Spleen (tissue), 11 donors: Measurements from ENCODE around the gene SEMA6D. TPM values are rescaled to one million over a fixed set of nuclear protein-coding genes. Genes with fewer than 3 reads are reported as not detected.

Experiments used
- DNase-seq: peaks from one replicate; pipeline ENCODE4 v3.0.0-alpha.2; 2020
- H3K27ac ChIP-seq, 8 donors: fragments of 200-600 bp; sonication (generic) in 7 of 8; 1 replicate in 4 of 8; 2 replicates in 4 of 8; pipeline versions ENCODE4 v1.5.0 to v1.8.0; 2016 to 2021; ENCODE audit warnings: inconsistent platforms in 4 of 8, mild to moderate bottlenecking in 4 of 8, moderate library complexity in 1 of 8
- H3K27me3 ChIP-seq, 7 donors: fragments of 200-600 bp; sonication (generic) in 6 of 7; replicated peaks in 1 of 7; 1 replicate in 4 of 7; 2 replicates in 3 of 7; pipeline versions ENCODE4 v1.5.0 to v1.8.0; 2016 to 2021; ENCODE audit warnings: inconsistent platforms in 3 of 7, mild to moderate bottlenecking in 1 of 7
- H3K36me3 ChIP-seq, 6 donors: fragments of 200-600 bp; sonication (generic) in 5 of 6; 1 replicate in 4 of 6; 2 replicates in 2 of 6; pipeline versions ENCODE4 v1.5.0 to v1.8.0; 2016 to 2021; ENCODE audit warnings: inconsistent platforms in 2 of 6
- H3K4me1 ChIP-seq, 6 donors: fragments of 200-600 bp; sonication (generic) in 5 of 6; 1 replicate in 3 of 6; 2 replicates in 3 of 6; pipeline versions ENCODE4 v1.5.0 to v1.8.0; 2016 to 2021; ENCODE audit warnings: inconsistent platforms in 3 of 6
- H3K4me3 ChIP-seq, 8 donors: fragments of 200-600 bp; sonication (generic) in 7 of 8; 1 replicate in 4 of 8; 2 replicates in 4 of 8; pipeline versions ENCODE4 v1.5.0 to v1.8.0; 2016 to 2021; ENCODE audit warnings: inconsistent platforms in 4 of 8, mild to moderate bottlenecking in 4 of 8, moderate library complexity in 2 of 8
- H3K9me3 ChIP-seq, 8 donors: fragments of 200-600 bp; sonication (generic) in 7 of 8; 1 replicate in 4 of 8; 2 replicates in 4 of 8; pipeline versions ENCODE4 v1.5.0 to v1.8.0; 2016 to 2021; ENCODE audit warnings: inconsistent platforms in 4 of 8
- CTCF ChIP-seq, 11 experiments: fragments of 200-600 bp in 7 of 11; fragments of 450-650 bp in 4 of 11; sonication (generic) in 4 of 11; IDR thresholded peaks in 8 of 11; conservative IDR thresholded peaks in 3 of 11; 1 replicate in 7 of 11; 2 replicates in 4 of 11; pipeline versions ENCODE4 v1.4.0 to v1.8.0; 2016 to 2021; ENCODE audit warnings: antibody characterized with exemption in 11 of 11, inconsistent platforms in 4 of 11, mild to moderate bottlenecking in 1 of 11
- POLR2A ChIP-seq, 3 donors: fragments of 450-650 bp; IDR thresholded peaks; one replicate each; pipeline ENCODE4 v1.5.1; 2017; ENCODE audit warnings: antibody characterized with exemption in 3 of 3, mild to moderate bottlenecking in 1 of 3
- POLR2AphosphoS5 ChIP-seq, 3 donors: sonication (generic); formaldehyde crosslinking; IDR thresholded peaks; one replicate each; pipeline ENCODE4 v1.5.1; 2017; ENCODE audit warnings: antibody characterized with exemption in 3 of 3
- WGBS, 5 donors: extraction: QIAGEN DNeasy Blood & Tissue Kit in 3 of 5; methylation state at CpG; one replicate each; pipeline versions ENCODE4 v1.1.5 to v1.1.7; 2013 to 2018; 5-methylcytosine and 5-hydroxymethylcytosine counted together
- intact Hi-C: fragments of 100-400 bp; cut with DNase I; formaldehyde crosslinking; loops from one replicate; pipeline ENCODE4 v1.15.0; 2023; ENCODE audit warnings: low total_unique reads
- polyA plus RNA-seq, 3 donors: library from polyadenylated mRNA; stranded (reverse); fragments of 200-250 nt; gene quantifications; one replicate each; pipeline ENCODE4 v1.2.1, GENCODE V29; 2013
- total RNA-seq, 7 donors: library from RNA; depleted of rRNA in 3 of 7; stranded (reverse); fragments of >200 nt in 3 of 7; fragmentation: NEBNext Ultra II Directional in 4 of 7; extraction: Animal tissue kit (Norgen Biotek cat#: 25700) in 4 of 7; gene quantifications; one replicate each; pipeline versions ENCODE4 v1.1.0 to v1.2.1, GENCODE V29; 2016 to 2021
- donor health status: healthy with polysubstance abuse.
- donor health status: DM: no; HTN: no; CAD: no; lungs with moderate emphysema.
- donor health status: DM: no; HTN: no; CAD: no.
- donor health status: Bipolar disorder and iron deficiency.
- donor health status: healthy.
- donor health status: DM: no; HTN: no; CAD: no.
- donor health status: DM: yes; HTN: yes; CAD: no.

Gene SEMA6D
- total and polyA plus RNA-seq, 10 donors, result 0.52 to 6.5 (median 2.3) TPM

- intact Hi-C loops, result no loop called here
- H3K36me3 ChIP-seq, result no peaks in the 10 kb centered on the region
- WGBS, 5 donors, result 42 to 70% (median 62%) methylated on average over 1 of the region's 1 CpG
- TF ChIP-seq POLR2AphosphoS5 (IDR thresholded peaks at IDR 0.05), result no peak
- TF ChIP-seq CTCF (IDR thresholded peaks at IDR 0.05 in 8 of 11, conservative IDR thresholded peaks at IDR 0.05 in 3 of 11), result no peak
- TF ChIP-seq POLR2A (IDR thresholded peaks at IDR 0.05), result no peak
- no peaks in the 10 kb centered on the region for H3K9me3 ChIP-seq
- no peak overlapping the region for H3K4me3 ChIP-seq
- no peak overlapping the region for H3K27ac ChIP-seq
- H3K27me3 ChIP-seq, result peaks cover 0 to 12% (median 0%) of the 10 kb centered on the region in 7 donors
- no peaks in the 10 kb centered on the region for H3K4me1 ChIP-seq
- DNase-seq, result no peak
These were observed 9.1 kb downstream of the SEMA6D start for GRCh38 chr15:47726399-47726823.

- intact Hi-C loops, result no loop called here
- Histone ChIP-seq H3K27me3 (peaks cover 0 to 7% (median 0%) of the 10 kb centered on the region in 7 donors), H3K9me3 (no peaks in the 10 kb centered on the region), H3K36me3 (no peaks in the 10 kb centered on the region), H3K27ac (no peak overlapping the region), H3K4me3 (no peak overlapping the region), H3K4me1 (no peaks in the 10 kb centered on the region)
- TF ChIP-seq POLR2AphosphoS5 (IDR thresholded peaks at IDR 0.05), result no peak
- TF ChIP-seq CTCF (IDR thresholded peaks at IDR 0.05 in 8 of 11, conservative IDR thresholded peaks at IDR 0.05 in 3 of 11), result no peak
- no peak for TF ChIP-seq POLR2A (IDR thresholded peaks at IDR 0.05)
- DNase-seq, result no peak
- 90 to 95% (median 93%) methylated on average over 4 of the region's 4 CpGs for WGBS, 5 donors
These were observed 9.8 kb downstream of the SEMA6D start for GRCh38 chr15:47727137-47727536.

- intact Hi-C loops, result no loop called here
- Histone ChIP-seq H3K36me3 (no peaks in the 10 kb centered on the region), H3K4me3 (no peak overlapping the region), H3K4me1 (no peaks in the 10 kb centered on the region), H3K27me3 (peaks cover 0 to 7% (median 0%) of the 10 kb centered on the region in 7 donors), H3K27ac (no peak overlapping the region), H3K9me3 (no peaks in the 10 kb centered on the region)
- TF ChIP-seq POLR2AphosphoS5 (IDR thresholded peaks at IDR 0.05) (no peak), POLR2A (IDR thresholded peaks at IDR 0.05) (no peak), CTCF (IDR thresholded peaks at IDR 0.05 in 8 of 11, conservative IDR thresholded peaks at IDR 0.05 in 3 of 11) (no peak)
- DNase-seq, result no peak
- 83 to 93% (median 90%) methylated on average over 5 of the region's 5 CpGs for whole genome bisulfite sequencing, 5 donors
These were observed 10.4 kb downstream of the SEMA6D start for GRCh38 chr15:47727676-47728075.

- no peak for DNase-seq
- TF ChIP-seq CTCF (IDR thresholded peaks at IDR 0.05 in 8 of 11, conservative IDR thresholded peaks at IDR 0.05 in 3 of 11) (no peak), POLR2AphosphoS5 (IDR thresholded peaks at IDR 0.05) (no peak), POLR2A (IDR thresholded peaks at IDR 0.05) (no peak)
- WGBS, 5 donors, result 85 to 93% (median 91%) methylated on average over 6 of the region's 6 CpGs
- H3K4me3 ChIP-seq, result no peak overlapping the region
- H3K27ac ChIP-seq, result no peak overlapping the region
- no peaks in the 10 kb centered on the region for H3K4me1 ChIP-seq
- H3K36me3 ChIP-seq, result no peaks in the 10 kb centered on the region
- intact Hi-C loops, result no loop called here
- H3K9me3 ChIP-seq, result no peaks in the 10 kb centered on the region
- peaks cover 0 to 7% (median 0%) of the 10 kb centered on the region in 7 donors for H3K27me3 ChIP-seq
These were observed 11.1 kb downstream of the SEMA6D start for GRCh38 chr15:47728426-47728825.
